AG04450 (cell line): ENCODE results near the gene GLTP. TPM values are rescaled to one million over a fixed set of nuclear protein-coding genes. Genes with fewer than 3 reads are reported as not detected.

Source experiments
- CTCF ChIA-PET: fragments of 300-600, 350-600 bp; formaldehyde crosslinking; extraction: SDS; loops from one replicate; lab custom pipeline; 2022; ENCODE audit warnings: antibody characterized with exemption, inconsistent platforms; lab: Charles Lee
- POLR2A ChIA-PET: fragments of 350-600 bp; formaldehyde crosslinking; extraction: SDS; loops from one replicate; lab custom pipeline; 2021; ENCODE audit warnings: antibody characterized with exemption, inconsistent platforms; lab: Yijun Ruan, JAX
- DNase-seq: peaks from one replicate; pipeline ENCODE4 v3.0.0-alpha.2; 2011; ENCODE audit warnings: low read depth, low spot score
- H3K27ac ChIP-seq: one replicate; pipeline ENCODE4 v1.5.1; 2012; ENCODE audit warnings: low read depth, low read length, control low read depth
- H3K27me3 ChIP-seq: one replicate; pipeline ENCODE4 v1.6.0; 2012; ENCODE audit warnings: low read length; ENCODE audit not compliant: control insufficient read depth, insufficient read depth
- H3K4me3 ChIP-seq: 2 replicates; pipeline ENCODE4 v1.5.1; 2011; ENCODE audit warnings: mild to moderate bottlenecking, low read depth, low read length, control low read depth
- H3K9me3 ChIP-seq: 2 replicates; pipeline ENCODE4 v1.5.1; 2012; ENCODE audit warnings: low read length; ENCODE audit not compliant: control insufficient read depth, insufficient read depth
- polyA plus RNA-seq: library from polyadenylated mRNA; depleted of rRNA; stranded (reverse); fragments of >200 nt; gene quantifications from 2 replicates; pipeline ENCODE4 v1.2.3, GENCODE V29; 2011
- TF ChIP-seq, protein P1 (sequence below): IDR thresholded peaks from 2 replicates; pipeline ENCODE4 v1.5.1; 2011; ENCODE audit warnings: low read depth, low read length, control low read depth, inconsistent platforms

Gene GLTP
- polyA plus RNA-seq, 1 experiment, result 30.3 TPM

GRCh38 chr12:109822416-109822815 is 57.9 kb downstream of the GLTP start:
- CTCF ChIA-PET, result interaction anchor here (1.0 kb wide), 1 partner anchor 17 kb away, joined by 4 read pairs; no protein-coding TSS in a partner anchor

DNA sequence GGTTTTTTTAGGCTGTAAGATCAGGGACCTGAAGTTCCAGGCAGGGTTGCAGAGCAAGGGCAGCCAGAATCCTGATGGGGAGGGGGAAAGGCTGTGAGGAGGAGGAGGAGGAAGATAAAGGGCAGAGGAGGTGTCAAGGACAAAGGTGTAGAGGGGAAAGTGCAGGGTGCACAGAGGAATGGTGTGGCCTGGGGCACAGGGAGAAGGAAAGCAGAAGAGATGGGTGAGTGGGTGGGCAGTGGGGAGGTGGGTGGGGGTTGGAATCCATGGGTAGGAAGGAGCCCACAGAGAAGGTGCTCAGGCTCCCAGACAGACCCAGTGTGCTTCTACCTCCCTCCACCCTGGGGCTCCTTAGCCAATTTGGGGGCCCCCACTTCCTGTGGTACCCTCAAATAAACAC is 58.4 kb downstream of the GLTP start:
- H3K9me3 ChIP-seq, result no peaks in the 10 kb centered on the region; the same call in 1 of the 2 replicates
- peaks cover 3% of the 10 kb centered on the region for H3K27me3 ChIP-seq
- no peak for DNase-seq
- no peak overlapping the region for H3K4me3 ChIP-seq
- TF ChIP-seq, protein P1, sequence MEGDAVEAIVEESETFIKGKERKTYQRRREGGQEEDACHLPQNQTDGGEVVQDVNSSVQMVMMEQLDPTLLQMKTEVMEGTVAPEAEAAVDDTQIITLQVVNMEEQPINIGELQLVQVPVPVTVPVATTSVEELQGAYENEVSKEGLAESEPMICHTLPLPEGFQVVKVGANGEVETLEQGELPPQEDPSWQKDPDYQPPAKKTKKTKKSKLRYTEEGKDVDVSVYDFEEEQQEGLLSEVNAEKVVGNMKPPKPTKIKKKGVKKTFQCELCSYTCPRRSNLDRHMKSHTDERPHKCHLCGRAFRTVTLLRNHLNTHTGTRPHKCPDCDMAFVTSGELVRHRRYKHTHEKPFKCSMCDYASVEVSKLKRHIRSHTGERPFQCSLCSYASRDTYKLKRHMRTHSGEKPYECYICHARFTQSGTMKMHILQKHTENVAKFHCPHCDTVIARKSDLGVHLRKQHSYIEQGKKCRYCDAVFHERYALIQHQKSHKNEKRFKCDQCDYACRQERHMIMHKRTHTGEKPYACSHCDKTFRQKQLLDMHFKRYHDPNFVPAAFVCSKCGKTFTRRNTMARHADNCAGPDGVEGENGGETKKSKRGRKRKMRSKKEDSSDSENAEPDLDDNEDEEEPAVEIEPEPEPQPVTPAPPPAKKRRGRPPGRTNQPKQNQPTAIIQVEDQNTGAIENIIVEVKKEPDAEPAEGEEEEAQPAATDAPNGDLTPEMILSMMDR, result no peak
- H3K27ac ChIP-seq, result no peak overlapping the region
- ChIA-PET CTCF (interaction anchor here (1.0 kb wide), 1 partner anchor 16 kb away, joined by 4 read pairs; no protein-coding TSS in a partner anchor), POLR2A (no interaction called here)

More at GRCh38 chr12:109822416-109822815, 57.9 kb downstream of the GLTP start:
- Histone ChIP-seq H3K27ac (no peak overlapping the region), H3K27me3 (peaks cover 3% of the 10 kb centered on the region), H3K9me3 (no peaks in the 10 kb centered on the region; the same call in 1 of the 2 replicates), H3K4me3 (no peak overlapping the region)
- TF ChIP-seq, protein P1, result no peak
- DNase-seq, result no peak
- POLR2A ChIA-PET, result no interaction called here

- no peak for DNase-seq
- Histone ChIP-seq H3K9me3 (no peaks in the 10 kb centered on the region; the same call in 1 of the 2 replicates), H3K4me3 (no peak overlapping the region), H3K27me3 (peaks cover 3% of the 10 kb centered on the region), H3K27ac (no peak overlapping the region)
- TF ChIP-seq, protein P1, result no peak
- ChIA-PET CTCF (interaction anchor here (0.7 kb wide), 1 partner anchor 214 kb away, joined by 12 read pairs; no protein-coding TSS in a partner anchor), POLR2A (no interaction called here)
These were observed 59.4 kb downstream of the GLTP start for GRCh38 chr12:109820816-109821381.

DNA sequence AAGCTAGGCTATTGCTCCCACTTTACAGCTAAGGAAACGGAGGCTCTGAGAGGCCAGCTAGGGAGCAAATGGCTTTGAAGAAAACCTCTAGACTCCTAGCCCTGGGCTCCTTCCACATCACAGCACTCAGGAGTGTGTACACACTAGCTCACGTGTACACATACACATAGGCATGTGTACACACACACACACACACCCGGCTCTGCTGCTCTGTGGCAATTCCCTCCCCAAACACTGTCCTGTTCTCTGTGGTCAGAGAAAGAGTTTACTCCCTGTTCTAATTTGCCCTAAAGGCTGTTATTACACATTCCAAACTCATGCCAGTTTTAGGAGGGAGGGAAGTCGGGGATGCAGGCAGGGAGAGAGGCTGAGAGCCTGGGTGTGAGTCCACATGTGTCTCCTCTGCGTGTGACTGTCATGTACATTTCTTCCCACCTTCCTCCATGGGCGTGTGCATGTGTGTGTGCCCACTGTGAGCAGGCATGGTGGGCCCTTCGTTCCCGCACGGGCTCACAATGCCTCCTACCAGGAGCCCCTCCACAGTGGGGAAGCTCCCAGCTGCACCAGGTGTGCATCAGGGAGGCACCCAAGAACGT is 61.3 kb downstream of the GLTP start:
- Histone ChIP-seq H3K4me3 (no peak overlapping the region), H3K9me3 (peaks cover 7% of the 10 kb centered on the region; the same call in 1 of the 2 replicates), H3K27ac (no peak overlapping the region), H3K27me3 (peaks cover 3% of the 10 kb centered on the region)
- ChIA-PET POLR2A (no interaction called here), CTCF (interaction anchor here (1.9 to 2.5 kb wide), 2 partner anchors 14 to 26 kb away, joined by 6 to 14 read pairs; no protein-coding TSS in a partner anchor)
- TF ChIP-seq, protein P1, result no peak
- no peak for DNase-seq

DNA sequence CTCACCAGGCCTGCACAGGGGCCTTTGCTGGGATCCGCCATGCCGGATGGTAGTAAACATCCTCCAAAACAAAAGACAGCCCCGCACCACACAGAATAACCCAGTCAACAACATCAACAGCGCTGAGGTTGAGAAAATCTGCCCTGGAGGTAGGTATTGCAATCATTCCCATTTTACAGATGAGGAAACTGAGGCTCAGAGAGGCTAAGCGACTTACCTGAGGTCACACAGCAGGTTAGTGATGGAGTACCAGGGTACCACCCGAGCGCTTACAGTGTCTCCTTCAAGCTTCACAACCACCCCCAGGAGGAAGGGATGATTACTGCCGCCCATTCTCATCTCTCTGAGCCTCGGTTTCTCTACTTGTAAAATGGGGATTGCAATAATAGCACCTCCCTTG is 62.1 kb downstream of the GLTP start:
- TF ChIP-seq, protein P1, result no peak
- no peak for DNase-seq
- H3K4me3 ChIP-seq, result no peak overlapping the region
- H3K9me3 ChIP-seq, result peaks cover 7% of the 10 kb centered on the region; the same call in 1 of the 2 replicates
- ChIA-PET CTCF (interaction anchor here (1.9 to 2.5 kb wide), 2 partner anchors 13 to 27 kb away, joined by 6 to 14 read pairs; no protein-coding TSS in a partner anchor), POLR2A (no interaction called here)
- peaks cover 3% of the 10 kb centered on the region for H3K27me3 ChIP-seq
- no peak overlapping the region for H3K27ac ChIP-seq
